ENCODE results near the gene MSRB1.

GRCh38 chr16:1985466-1986150 is 42.6 kb upstream of the MSRB1 start:
- TF ChIP-seq ZNF423 (CRISPR knock-in tag; IDR thresholded peaks at IDR 0.05) (no peak), CTCF (IDR thresholded peaks at IDR 0.05) (no peak), CREM (CRISPR knock-in tag; IDR thresholded peaks at IDR 0.05) (no peak), GABPB1 (CRISPR knock-in tag; IDR thresholded peaks at IDR 0.05) (no peak), JUN (CRISPR knock-in tag; IDR thresholded peaks at IDR 0.05) (no peak), SMAD3 (CRISPR knock-in tag; IDR thresholded peaks at IDR 0.05; ENCODE audit: borderline replicate concordance) (no peak), HMGXB4 (CRISPR knock-in tag; IDR thresholded peaks at IDR 0.05) (no peak), E2F5 (CRISPR knock-in tag; IDR thresholded peaks at IDR 0.05) (no peak), TEAD4 (CRISPR knock-in tag; IDR thresholded peaks at IDR 0.05) (no peak), ZNF232 (CRISPR knock-in tag; IDR thresholded peaks at IDR 0.05) (no peak), E2F4 (CRISPR knock-in tag; IDR thresholded peaks at IDR 0.05; ENCODE audit: borderline replicate concordance, low read depth) (no peak), AFF4 (CRISPR knock-in tag; IDR thresholded peaks at IDR 0.05; ENCODE audit: borderline replicate concordance) (no peak), ESRRA (CRISPR knock-in tag; IDR thresholded peaks at IDR 0.05; ENCODE audit: borderline replicate concordance) (no peak), ZNF281 (CRISPR knock-in tag; IDR thresholded peaks at IDR 0.05) (no peak)

All from WTC11 (cell line).